Measurements from ENCODE around the gene GDAP2. TPM values are rescaled to one million over a fixed set of nuclear protein-coding genes. Genes with fewer than 3 reads are reported as not detected.

GDAP2 gene
- total and polyA plus RNA-seq, 2 donors (not counting 1 experiment from before 2014, with no cell fraction given), result 6.8 to 36.7 TPM

GRCh38 chr1:117930173-117930447, 689 bp upstream of the GDAP2 start:
- H2AFZ ChIP-seq (ENCODE audit: insufficient read depth, low read depth, low read length, poor library complexity, severe bottlenecking), result peak overlapping the region; percentile 83
- H3K4me1 ChIP-seq (ENCODE audit: control insufficient read depth in 2 of 2, insufficient read depth in 2 of 2, low read length in 2 of 2), result peaks cover 24 to 31% of the 10 kb centered on the region in 2 donors
- H3K4me3 ChIP-seq (ENCODE audit: control extremely low read depth in 1 of 5, extremely low read depth in 1 of 5, insufficient read depth in 1 of 5, low read depth in 2 of 5, low read length in 4 of 5), result peak overlapping the region; percentile 82 to 91 (median 86)
- peak overlapping the region; percentile 60 to 91 for H3K27ac ChIP-seq (ENCODE audit: low read length in 2 of 2)
- no peaks in the 10 kb centered on the region for H3K9me3 ChIP-seq (ENCODE audit: control extremely low read depth in 1 of 3, control insufficient read depth in 2 of 3, insufficient read depth in 1 of 3, low read length in 2 of 3)
- peaks cover 86% of the 10 kb centered on the region for H3K79me2 ChIP-seq (ENCODE audit: control insufficient read depth, insufficient read depth, low read length)
- H3K4me2 ChIP-seq (replicated peaks; ENCODE audit: low read depth, low read length, poor library complexity, severe bottlenecking), result peak overlapping the region; percentile 82
- TF ChIP-seq EZH2 (IDR thresholded peaks at IDR 0.05; ENCODE audit: borderline replicate concordance, insufficient read depth, low read depth, low read length, poor library complexity, severe bottlenecking) (no peak), CTCF (IDR thresholded peaks at IDR 0.05) (no peak)
- ChIA-PET CTCF (no interaction called here), POLR2A (interaction anchor here (0.6 kb wide), 1 partner anchor 265 kb away, joined by 3 read pairs; no protein-coding TSS in a partner anchor)
- H3K4me3 Mint-ChIP-seq, result peak overlapping the region; percentile 99
- peak overlapping the region; percentile 92 for H3K27ac Mint-ChIP-seq
- under 1% methylated on average over 12 of the region's 12 CpGs for WGBS (ENCODE audit: insufficient coverage)
- ATAC-seq (ENCODE audit: low read depth) (no peak), DNase-seq (no peak)
- peaks cover 5 to 8% of the 10 kb centered on the region in 2 experiments for H3K36me3 ChIP-seq (replicated peaks in 1 of 2; ENCODE audit: control extremely low read depth in 1 of 2, control insufficient read depth in 1 of 2, extremely low read depth in 1 of 2, insufficient read depth in 2 of 2, low read length in 1 of 2)
- H3K27me3 ChIP-seq (replicated peaks in 1 of 4; ENCODE audit: control extremely low read depth in 1 of 4, control insufficient read depth in 3 of 4, insufficient read depth in 4 of 4, low read length in 3 of 4), result no peaks in the 10 kb centered on the region
- H4K20me1 ChIP-seq (ENCODE audit: control insufficient read depth, insufficient read depth, low read length, poor library complexity, severe bottlenecking), result peaks cover 20% of the 10 kb centered on the region
- peaks cover 59% of the 10 kb centered on the region for H3K4me1 Mint-ChIP-seq
- no peaks in the 10 kb centered on the region for H3K27me3 Mint-ChIP-seq
- no peaks in the 10 kb centered on the region for H3K9me3 Mint-ChIP-seq (ENCODE audit: insufficient read depth)
- intact Hi-C loops (cut with micrococcal nuclease), result no loop called here
- peak overlapping the region; percentile 79 for H3K9ac ChIP-seq (ENCODE audit: low read length)

- Histone ChIP-seq H3K9me3 (ENCODE audit: control extremely low read depth in 1 of 3, control insufficient read depth in 2 of 3, insufficient read depth in 1 of 3, low read length in 2 of 3) (no peaks in the 10 kb centered on the region), H3K79me2 (ENCODE audit: control insufficient read depth, insufficient read depth, low read length) (peaks cover 91% of the 10 kb centered on the region), H3K4me3 (ENCODE audit: control extremely low read depth in 1 of 5, extremely low read depth in 1 of 5, insufficient read depth in 1 of 5, low read depth in 2 of 5, low read length in 4 of 5) (peak overlapping the region; percentile 82 to 91 (median 86)), H3K9ac (ENCODE audit: low read length) (peak overlapping the region; percentile 79), H4K20me1 (ENCODE audit: control insufficient read depth, insufficient read depth, low read length, poor library complexity, severe bottlenecking) (peaks cover 20% of the 10 kb centered on the region), H3K27ac (ENCODE audit: low read length in 2 of 2) (peak overlapping the region; percentile 77 to 91), H3K4me1 (ENCODE audit: control insufficient read depth in 2 of 2, insufficient read depth in 2 of 2, low read length in 2 of 2) (peaks cover 24 to 31% of the 10 kb centered on the region in 2 donors), H2AFZ (ENCODE audit: insufficient read depth, low read depth, low read length, poor library complexity, severe bottlenecking) (peak overlapping the region; percentile 83), H3K36me3 (replicated peaks in 1 of 2; ENCODE audit: control extremely low read depth in 1 of 2, control insufficient read depth in 1 of 2, extremely low read depth in 1 of 2, insufficient read depth in 2 of 2, low read length in 1 of 2) (peaks cover 0 to 4% of the 10 kb centered on the region in 2 experiments), H3K4me2 (replicated peaks; ENCODE audit: low read depth, low read length, poor library complexity, severe bottlenecking) (peak overlapping the region; percentile 82), H3K27me3 (replicated peaks in 1 of 4; ENCODE audit: control extremely low read depth in 1 of 4, control insufficient read depth in 3 of 4, insufficient read depth in 4 of 4, low read length in 3 of 4) (no peaks in the 10 kb centered on the region)
- 0% methylated on average over 24 of the region's 24 CpGs for WGBS (ENCODE audit: insufficient coverage)
- no peaks in the 10 kb centered on the region for H3K9me3 Mint-ChIP-seq (ENCODE audit: insufficient read depth)
- H3K27me3 Mint-ChIP-seq, result no peaks in the 10 kb centered on the region
- DNase-seq (no peak), ATAC-seq (ENCODE audit: low read depth) (peak; percentile 44)
- H3K4me1 Mint-ChIP-seq, result peaks cover 61% of the 10 kb centered on the region
- peak overlapping the region; percentile 99 for H3K4me3 Mint-ChIP-seq
- TF ChIP-seq EZH2 (IDR thresholded peaks at IDR 0.05; ENCODE audit: borderline replicate concordance, insufficient read depth, low read depth, low read length, poor library complexity, severe bottlenecking) (no peak), CTCF (IDR thresholded peaks at IDR 0.05) (no peak)
- intact Hi-C loops (cut with micrococcal nuclease), result loop anchor here (1.0 to 2.0 kb wide), 5 partner anchors 562 to 1556 kb away; partner anchors contain the start of genes ATP1A1, MAN1A2, TRIM45 and TTF2
- POLR2A ChIA-PET, result no interaction called here
- peak overlapping the region; percentile 92 for H3K27ac Mint-ChIP-seq
- CTCF ChIA-PET, result interaction anchor here (1.0 to 1.6 kb wide), 4 partner anchors 33 to 861 kb away, joined by 3 to 6 read pairs (median 4); no protein-coding TSS in a partner anchor
These were observed 509 bp downstream of the GDAP2 start for GRCh38 chr1:117928881-117929342.

All from B cell (primary cell).